Right atrium auricular region (tissue), 2 donors: ENCODE measurements around the gene AHNAK. TPM values are rescaled to one million over a fixed set of nuclear protein-coding genes. Genes with fewer than 3 reads are reported as not detected.

ENCODE experiments used
- DNase-seq: peaks from one replicate; pipeline ENCODE4 v3.0.0-alpha.2; 2019; ENCODE audit warnings: low spot score
- H3K27ac ChIP-seq, 2 donors: fragments of 200-600 bp; sonication (generic); 1 replicate in 1 of 2; 2 replicates in 1 of 2; pipeline ENCODE4 v1.5.1; 2016 to 2019
- H3K27me3 ChIP-seq, 2 donors: fragments of 200-600 bp; sonication (generic); one replicate each; pipeline versions ENCODE4 v1.5.1 to v1.6.0; 2017 to 2019
- H3K36me3 ChIP-seq: fragments of 200-600 bp; sonication (generic); one replicate; pipeline ENCODE4 v1.5.1; 2016
- H3K4me1 ChIP-seq, 2 donors: fragments of 200-600 bp; sonication (generic); one replicate each; pipeline versions ENCODE4 v1.5.1 to v1.6.0; 2017 to 2019
- H3K4me3 ChIP-seq, 2 donors: fragments of 200-600 bp; sonication (generic); 1 replicate in 1 of 2; 2 replicates in 1 of 2; pipeline ENCODE4 v1.5.1; 2017 to 2019; ENCODE audit warnings: mild to moderate bottlenecking in 1 of 2, moderate library complexity in 1 of 2
- H3K9me3 ChIP-seq, 2 donors: fragments of 200-600 bp; sonication (generic); one replicate each; pipeline ENCODE4 v1.5.1; 2019
- total RNA-seq, 2 donors: library from RNA; depleted of rRNA; stranded (reverse); fragments of >200 nt; gene quantifications; one replicate each; pipeline ENCODE4 v1.1.0, GENCODE V29; 2016
- TF ChIP-seq, protein P1 (sequence below), 2 donors: fragments of 200-600 bp; sonication (generic); IDR thresholded peaks; one replicate each; pipeline ENCODE4 v1.5.1; 2019; ENCODE audit warnings: antibody characterized with exemption in 2 of 2

The AHNAK gene
- total RNA-seq, 2 donors from 2014 or later, result 270 to 441 TPM

DNA sequence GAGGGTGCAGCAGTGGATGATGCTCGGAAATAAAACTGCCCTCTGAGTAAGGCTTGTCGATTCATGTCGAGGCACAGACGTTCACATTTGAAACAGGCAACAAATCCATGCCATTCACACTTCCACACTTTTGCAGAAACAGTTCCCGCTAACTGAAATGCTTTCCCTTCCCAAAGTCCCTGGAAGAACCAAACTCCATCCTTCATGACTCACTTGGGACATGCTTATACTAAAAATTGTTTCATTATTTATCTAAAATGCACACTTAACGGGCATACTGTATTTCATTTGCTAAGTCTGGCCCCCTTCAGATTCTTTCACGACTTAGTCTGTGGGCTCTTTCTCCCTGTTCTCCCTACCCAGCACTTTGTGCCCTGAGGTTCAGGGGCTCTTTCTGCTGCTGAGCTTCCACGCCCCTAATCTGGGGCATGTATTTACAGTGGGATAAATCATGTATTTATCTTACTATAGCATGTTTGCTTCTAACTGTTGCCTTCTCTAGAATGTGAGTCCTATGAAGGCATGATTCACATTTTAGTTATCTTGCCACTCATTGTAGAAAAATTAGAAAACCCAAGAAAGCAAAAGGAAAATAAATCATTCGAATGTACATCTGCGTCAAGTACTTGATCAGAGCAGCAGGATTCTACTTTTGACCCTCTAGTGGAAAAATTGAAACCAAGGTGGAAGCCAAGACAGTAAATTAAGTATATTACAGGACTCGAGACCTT lies 115.3 kb downstream of the AHNAK start:
- Histone ChIP-seq H3K4me1 (peaks cover 0 to 25% of the 10 kb centered on the region in 2 donors), H3K27ac (no peak overlapping the region), H3K36me3 (no peaks in the 10 kb centered on the region), H3K4me3 (no peak overlapping the region), H3K9me3 (no peaks in the 10 kb centered on the region), H3K27me3 (no peaks in the 10 kb centered on the region)
- no peak for DNase-seq
- TF ChIP-seq, protein P1, sequence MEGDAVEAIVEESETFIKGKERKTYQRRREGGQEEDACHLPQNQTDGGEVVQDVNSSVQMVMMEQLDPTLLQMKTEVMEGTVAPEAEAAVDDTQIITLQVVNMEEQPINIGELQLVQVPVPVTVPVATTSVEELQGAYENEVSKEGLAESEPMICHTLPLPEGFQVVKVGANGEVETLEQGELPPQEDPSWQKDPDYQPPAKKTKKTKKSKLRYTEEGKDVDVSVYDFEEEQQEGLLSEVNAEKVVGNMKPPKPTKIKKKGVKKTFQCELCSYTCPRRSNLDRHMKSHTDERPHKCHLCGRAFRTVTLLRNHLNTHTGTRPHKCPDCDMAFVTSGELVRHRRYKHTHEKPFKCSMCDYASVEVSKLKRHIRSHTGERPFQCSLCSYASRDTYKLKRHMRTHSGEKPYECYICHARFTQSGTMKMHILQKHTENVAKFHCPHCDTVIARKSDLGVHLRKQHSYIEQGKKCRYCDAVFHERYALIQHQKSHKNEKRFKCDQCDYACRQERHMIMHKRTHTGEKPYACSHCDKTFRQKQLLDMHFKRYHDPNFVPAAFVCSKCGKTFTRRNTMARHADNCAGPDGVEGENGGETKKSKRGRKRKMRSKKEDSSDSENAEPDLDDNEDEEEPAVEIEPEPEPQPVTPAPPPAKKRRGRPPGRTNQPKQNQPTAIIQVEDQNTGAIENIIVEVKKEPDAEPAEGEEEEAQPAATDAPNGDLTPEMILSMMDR (IDR thresholded peaks at IDR 0.05), result no peak

DNA sequence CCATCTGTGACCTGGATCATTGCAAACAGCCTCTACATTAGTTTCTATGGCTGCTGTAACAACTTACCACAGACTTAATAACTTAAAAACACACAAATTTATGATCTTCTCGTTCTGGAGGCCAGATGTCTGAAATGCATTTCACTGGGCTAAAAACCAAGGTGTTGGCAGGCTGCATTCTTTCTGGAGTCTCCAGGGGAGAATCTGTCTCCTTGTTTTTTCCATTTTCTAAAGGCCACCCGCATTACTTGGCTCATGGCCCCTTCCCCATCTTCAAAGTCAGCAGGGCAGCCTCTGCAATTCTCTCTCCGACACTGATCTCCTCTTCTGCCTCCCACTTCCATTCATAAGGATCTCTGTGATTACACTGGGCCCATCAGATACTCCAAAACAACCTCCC lies 116.2 kb downstream of the AHNAK start:
- Histone ChIP-seq H3K4me1 (peaks cover 0 to 25% of the 10 kb centered on the region in 2 donors), H3K27me3 (no peaks in the 10 kb centered on the region), H3K27ac (no peak overlapping the region), H3K36me3 (no peaks in the 10 kb centered on the region), H3K9me3 (no peaks in the 10 kb centered on the region), H3K4me3 (no peak overlapping the region)
- DNase-seq, result no peak
- TF ChIP-seq, protein P1 (IDR thresholded peaks at IDR 0.05), result no peak

DNA sequence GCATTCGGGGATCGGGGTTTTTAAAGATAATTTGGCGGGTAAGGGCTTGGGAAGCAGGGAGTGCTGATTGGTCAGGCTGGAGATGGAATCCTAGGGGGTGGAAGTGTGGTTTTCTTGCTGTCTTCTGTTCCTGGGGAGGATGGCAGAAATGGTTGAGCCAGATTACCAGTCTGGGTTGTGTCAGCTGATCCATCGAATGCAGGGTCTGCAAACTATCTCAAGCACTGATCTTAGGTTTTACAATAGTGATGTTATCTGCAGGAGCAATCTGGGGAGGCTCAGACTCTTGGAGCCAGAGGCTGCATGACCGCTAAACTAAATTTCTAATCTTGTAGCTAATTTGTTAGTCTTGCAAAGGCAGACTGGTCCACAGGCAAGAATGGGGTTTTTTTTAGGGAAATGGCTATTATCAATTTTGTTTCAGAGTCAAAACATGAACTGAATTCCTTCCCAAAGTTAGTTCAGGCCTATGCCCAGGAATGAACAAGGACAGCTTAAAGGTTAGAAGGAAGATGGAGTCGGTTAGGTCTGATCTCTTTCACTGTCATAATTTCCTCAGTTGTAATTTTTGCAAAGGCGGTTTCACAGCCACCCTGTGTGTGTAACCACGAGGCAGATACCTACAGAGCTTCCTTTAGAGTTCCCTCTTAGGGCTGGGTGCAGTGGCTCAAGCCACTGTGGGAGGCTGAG lies 117.6 kb downstream of the AHNAK start:
- Histone ChIP-seq H3K4me1 (peaks cover 0 to 18% of the 10 kb centered on the region in 2 donors), H3K27me3 (no peaks in the 10 kb centered on the region), H3K36me3 (no peaks in the 10 kb centered on the region), H3K9me3 (no peaks in the 10 kb centered on the region), H3K4me3 (no peak overlapping the region), H3K27ac (no peak overlapping the region)
- DNase-seq, result no peak
- TF ChIP-seq, protein P1 (IDR thresholded peaks at IDR 0.05), result no peak

DNA sequence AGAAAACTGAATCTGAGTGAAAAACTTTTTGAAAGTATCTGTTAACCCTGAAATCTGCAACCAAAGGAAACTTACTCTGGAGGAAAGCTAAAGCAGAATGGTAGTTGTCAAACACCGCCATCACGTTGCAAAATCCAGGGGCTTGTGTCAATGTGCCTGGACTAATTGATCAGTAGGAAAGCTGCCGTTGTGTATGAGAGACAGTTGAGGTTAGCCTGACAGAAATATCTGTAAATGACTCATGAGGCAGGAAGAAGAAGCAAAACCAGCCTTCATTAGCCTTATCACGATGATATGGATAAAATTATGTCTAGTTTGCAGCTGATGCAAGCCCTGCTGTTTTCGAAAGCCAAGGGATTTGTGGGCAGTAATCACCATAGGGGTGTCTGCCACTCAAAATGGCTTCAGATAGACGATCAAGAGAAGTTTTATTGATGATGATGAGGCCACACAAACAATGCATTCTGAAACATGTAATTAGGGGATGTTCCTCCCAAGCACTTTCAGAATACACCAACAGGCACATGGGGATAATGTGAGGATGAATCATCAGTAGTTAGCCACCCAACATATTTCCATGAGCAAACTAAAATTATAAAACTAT lies 118.9 kb downstream of the AHNAK start:
- Histone ChIP-seq H3K4me1 (peaks cover 0 to 11% of the 10 kb centered on the region in 2 donors), H3K27ac (no peak overlapping the region), H3K36me3 (no peaks in the 10 kb centered on the region), H3K27me3 (no peaks in the 10 kb centered on the region), H3K4me3 (no peak overlapping the region), H3K9me3 (no peaks in the 10 kb centered on the region)
- DNase-seq, result no peak
- TF ChIP-seq, protein P1 (IDR thresholded peaks at IDR 0.05), result no peak

DNA sequence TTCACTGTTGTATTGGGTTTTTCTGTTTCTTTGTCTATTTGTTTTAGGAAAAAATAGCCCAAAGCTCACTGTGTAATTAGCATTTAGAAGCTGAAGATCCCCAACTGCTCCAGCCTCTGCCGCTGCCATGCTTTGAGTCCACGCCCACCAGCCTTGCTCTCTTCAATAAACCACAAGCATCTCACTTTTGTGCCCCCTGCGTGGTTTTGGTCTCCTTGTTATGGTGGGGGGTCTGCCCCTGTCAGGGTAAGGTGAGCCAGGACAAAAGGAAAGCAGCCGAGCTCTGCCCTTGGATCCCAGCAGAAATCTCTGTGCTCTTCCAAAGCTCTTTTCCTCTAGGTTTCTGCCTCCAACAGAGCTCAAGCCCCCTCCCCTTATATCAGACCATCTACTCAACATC lies 123.6 kb downstream of the AHNAK start:
- TF ChIP-seq, protein P1 (IDR thresholded peaks at IDR 0.05), result no peak
- Histone ChIP-seq H3K9me3 (no peaks in the 10 kb centered on the region), H3K27ac (no peak overlapping the region), H3K27me3 (no peaks in the 10 kb centered on the region), H3K4me3 (no peak overlapping the region), H3K4me1 (peaks cover 0 to 17% of the 10 kb centered on the region in 2 donors), H3K36me3 (no peaks in the 10 kb centered on the region)
- DNase-seq, result no peak
